GM12875 (cell line): ENCODE results near the gene EFS.

ENCODE experiments used
- H3K4me3 ChIP-seq: one replicate; pipeline ENCODE4 v1.5.1; 2011; ENCODE audit warnings: low read depth, low read length, control low read depth
- TF ChIP-seq, protein P1 (sequence below): IDR thresholded peaks from 2 replicates; pipeline ENCODE4 v1.5.1; 2011; ENCODE audit warnings: low read depth, mild to moderate bottlenecking, control low read depth, inconsistent platforms, low read length, moderate library complexity, borderline replicate concordance; ENCODE audit not compliant: insufficient read depth

EFS gene

DNA sequence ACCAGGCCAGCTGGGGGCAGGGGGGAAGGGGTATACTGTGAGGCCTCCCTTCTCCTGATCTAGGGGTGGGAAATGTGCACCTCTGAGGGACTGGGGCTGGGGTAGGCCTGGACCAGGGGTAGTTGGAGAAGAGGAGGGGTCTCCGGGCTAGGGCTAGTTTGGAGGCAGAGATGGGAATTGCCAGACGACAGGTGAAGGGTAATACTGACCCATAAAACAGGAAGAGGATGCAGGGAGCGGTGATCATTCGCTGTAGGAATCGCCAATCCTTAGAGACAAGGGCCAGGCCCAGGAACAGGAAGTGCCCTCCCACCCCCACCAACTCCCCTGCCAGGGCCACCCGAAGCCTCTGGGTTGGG is 16.7 kb downstream of the EFS start:
- TF ChIP-seq, protein P1, sequence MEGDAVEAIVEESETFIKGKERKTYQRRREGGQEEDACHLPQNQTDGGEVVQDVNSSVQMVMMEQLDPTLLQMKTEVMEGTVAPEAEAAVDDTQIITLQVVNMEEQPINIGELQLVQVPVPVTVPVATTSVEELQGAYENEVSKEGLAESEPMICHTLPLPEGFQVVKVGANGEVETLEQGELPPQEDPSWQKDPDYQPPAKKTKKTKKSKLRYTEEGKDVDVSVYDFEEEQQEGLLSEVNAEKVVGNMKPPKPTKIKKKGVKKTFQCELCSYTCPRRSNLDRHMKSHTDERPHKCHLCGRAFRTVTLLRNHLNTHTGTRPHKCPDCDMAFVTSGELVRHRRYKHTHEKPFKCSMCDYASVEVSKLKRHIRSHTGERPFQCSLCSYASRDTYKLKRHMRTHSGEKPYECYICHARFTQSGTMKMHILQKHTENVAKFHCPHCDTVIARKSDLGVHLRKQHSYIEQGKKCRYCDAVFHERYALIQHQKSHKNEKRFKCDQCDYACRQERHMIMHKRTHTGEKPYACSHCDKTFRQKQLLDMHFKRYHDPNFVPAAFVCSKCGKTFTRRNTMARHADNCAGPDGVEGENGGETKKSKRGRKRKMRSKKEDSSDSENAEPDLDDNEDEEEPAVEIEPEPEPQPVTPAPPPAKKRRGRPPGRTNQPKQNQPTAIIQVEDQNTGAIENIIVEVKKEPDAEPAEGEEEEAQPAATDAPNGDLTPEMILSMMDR: no peak
- H3K4me3 ChIP-seq: no peak overlapping the region

- no peak overlapping the region for H3K4me3 ChIP-seq
- TF ChIP-seq, protein P1: no peak
These were observed 17.3 kb downstream of the EFS start for GRCh38 chr14:23347406-23348296.

DNA sequence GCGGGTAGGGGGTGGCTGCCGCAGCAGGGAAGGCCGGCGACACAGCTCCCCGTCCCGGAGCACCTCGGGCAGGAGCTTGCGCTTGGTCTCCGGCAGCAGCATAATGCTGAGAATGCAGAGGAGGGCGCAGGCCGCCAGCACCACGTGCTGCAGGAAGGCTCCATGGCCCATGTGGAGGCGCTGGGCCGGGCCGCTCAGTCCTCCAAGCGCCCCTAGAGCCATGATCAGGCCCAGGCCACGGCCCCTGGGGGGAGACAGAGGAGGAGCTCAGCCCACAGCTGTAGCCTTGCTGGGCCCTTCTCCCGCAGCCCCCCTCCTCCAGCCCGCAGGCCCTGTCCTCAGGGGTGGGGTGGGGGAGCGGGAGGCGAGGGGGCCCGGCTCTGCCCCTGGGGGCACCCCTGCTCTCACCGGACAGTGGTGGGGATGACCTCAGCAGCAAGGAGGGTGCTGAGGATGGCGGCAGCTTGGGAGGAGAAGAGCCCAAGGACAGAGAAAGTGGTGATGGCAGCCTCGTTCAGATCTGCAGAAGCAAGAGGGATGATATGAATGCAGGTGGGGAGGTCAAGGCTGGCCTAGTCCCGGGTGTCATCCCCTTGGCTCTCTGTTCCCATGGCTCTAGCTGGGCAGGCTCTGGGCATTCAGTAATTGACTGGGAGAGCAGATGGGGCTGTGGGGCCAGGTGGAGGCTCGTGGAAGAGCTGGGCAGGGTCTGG is 18.1 kb downstream of the EFS start:
- TF ChIP-seq, protein P1: no peak
- H3K4me3 ChIP-seq: no peak overlapping the region

GRCh38 chr14:23345987-23346692 is 18.8 kb downstream of the EFS start:
- TF ChIP-seq, protein P1: no peak
- no peak overlapping the region for H3K4me3 ChIP-seq

GRCh38 chr14:23344481-23344880 is 20.5 kb downstream of the EFS start:
- TF ChIP-seq, protein P1: no peak
- no peak overlapping the region for H3K4me3 ChIP-seq

DNA sequence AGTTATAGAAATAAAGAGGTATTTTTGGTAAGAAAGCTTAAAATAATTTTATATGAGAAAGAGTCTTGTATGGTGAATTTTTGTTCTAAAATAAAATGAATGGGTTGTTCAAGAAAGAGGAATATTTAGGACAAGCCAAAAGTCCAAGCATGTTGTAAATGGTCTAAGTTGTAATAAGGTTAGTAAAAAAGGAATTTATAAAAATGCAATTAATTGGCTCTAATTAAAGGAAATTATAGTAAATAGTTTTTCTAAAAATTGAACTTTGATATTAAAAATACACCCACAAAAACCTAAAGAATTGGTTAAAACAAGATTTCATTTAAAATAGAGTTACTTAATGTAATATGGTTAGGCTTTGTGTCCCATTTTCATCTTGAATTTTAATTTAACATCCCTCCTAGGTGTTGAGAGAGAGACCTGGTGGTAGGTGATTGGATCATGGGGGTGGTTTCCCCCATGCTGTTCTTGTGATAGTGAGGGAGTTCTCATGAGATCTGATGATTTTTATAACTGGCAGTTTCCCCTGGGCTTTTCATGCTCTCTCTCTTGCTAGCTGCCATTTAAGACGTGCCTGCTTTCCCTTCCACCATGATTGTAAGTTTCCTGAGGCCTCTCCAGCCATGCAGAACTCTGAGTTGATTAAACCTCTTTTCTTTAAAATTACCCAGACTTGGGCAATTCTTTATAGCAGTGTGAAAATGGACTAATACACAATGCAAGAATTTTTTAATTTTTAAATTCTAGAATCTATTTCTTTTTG is 25.3 kb downstream of the EFS start:
- H3K4me3 ChIP-seq: no peak overlapping the region
- TF ChIP-seq, protein P1: no peak
